Measurements from ENCODE around the gene MAP3K9.

MAP3K9 gene

DNA sequence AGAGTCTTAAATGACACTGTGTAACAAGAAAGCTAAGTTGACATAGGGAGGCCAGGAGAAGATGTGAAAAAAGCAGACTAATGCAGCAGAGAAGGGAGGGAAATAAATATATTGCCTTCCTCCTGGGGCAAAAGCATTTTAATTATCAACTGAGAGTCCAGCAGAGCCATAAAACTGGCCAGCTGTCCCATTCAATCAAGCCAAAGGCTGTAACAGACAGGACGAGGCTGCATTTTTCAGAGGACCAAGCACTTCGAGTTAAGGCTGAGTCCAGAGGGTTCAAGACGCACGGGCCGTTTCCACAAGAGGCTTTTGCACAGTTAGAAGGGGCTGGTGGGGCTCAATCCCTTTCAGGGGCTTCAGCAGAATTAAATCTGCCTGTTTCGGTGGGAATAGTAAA, 20.4 kb downstream of the MAP3K9 start:
- no peak for DNase-seq (ENCODE audit: low read depth in 3 of 3)

DNA sequence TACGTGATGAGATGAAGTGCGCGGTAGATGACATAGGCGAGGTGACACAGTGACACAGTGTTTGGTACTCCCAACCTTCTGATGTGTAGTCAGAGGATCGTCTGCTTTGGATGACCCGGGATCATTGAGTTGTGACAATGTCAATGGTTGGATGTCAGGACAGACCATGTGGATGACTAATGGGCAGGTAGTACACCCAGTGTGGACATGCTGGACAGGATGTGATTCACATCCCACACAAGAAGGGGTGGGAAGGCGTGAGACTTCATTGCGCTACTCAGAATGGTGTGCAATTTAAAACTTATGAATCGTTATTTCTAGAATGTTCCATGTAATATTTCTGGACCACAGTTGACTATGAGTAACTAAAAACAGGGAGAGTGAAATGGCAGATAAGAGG, 23.8 kb downstream of the MAP3K9 start:
- no peak for DNase-seq (ENCODE audit: low read depth in 3 of 3)

DNA sequence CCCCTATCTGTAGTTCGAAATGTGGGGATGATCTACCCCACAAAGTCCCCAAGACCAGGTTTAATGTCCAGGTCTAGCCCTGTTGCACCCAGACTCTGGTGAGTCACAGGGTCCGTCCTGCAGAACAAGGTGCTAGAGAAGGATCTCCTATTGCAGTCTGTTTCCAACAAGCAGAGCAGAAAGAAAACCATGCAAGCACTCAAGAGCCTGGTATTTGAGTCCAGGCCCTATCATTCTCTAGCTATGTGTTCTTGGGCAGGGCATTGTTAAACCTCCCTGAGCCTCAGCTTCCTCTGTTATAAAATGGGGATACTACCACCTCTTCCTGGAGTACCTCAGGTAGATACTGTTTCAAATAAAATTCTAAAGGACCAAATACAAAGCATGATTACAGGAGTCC, 24.4 kb downstream of the MAP3K9 start:
- no peak for DNase-seq (ENCODE audit: low read depth in 3 of 3)

DNA sequence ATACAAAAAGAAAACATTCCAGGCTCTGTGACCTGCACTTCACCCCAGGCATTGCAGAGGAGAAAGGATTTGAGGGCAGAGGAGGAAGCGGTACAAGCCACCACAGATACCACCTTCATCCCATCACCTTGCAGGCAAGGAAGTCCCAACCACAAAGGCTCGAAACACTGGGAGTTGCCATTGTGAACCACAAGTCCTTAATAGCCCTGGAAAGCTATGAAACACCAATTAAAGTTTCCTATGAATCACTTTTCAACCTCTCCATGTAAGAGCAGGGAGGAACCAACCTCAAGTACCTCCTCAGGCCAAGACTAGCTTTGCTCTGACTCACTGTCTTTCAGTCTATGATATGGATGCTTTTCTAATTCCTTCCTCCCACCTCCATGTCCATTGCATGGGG, 27.0 kb downstream of the MAP3K9 start:
- peak in 1 of 3 donors; percentile 14 for DNase-seq (ENCODE audit: low read depth in 3 of 3)

DNA sequence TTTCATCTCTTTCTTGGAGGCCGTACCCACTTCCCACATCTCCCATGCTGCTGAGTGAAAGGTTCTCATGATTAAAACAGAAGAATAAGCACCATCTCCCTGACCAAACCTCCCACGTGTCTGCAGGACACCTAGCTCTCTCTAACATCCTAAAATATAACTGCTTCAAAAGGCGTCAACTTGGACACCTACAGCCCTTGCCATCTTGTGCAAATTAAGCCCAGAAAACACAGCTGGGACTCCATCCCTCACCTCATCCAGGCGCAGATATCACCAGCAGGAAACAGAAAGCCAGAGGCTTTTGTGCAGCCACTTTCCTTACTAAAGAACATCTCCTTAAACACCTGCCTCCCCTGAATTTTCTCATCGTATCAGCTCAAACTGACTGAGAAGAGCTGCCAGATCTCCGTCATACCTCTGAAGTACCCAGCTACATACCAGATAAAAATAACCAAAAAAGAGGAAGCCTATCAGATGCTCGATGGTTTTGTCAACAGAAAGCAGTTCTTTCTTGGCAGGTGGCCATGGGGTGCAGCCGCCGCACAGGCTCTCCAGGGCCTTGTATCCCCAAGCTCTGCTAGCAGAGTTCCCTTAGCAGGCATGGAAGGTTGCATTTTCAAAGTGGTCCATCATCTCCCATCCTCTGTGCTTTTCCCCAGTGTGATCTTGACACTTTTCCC, 28.8 kb downstream of the MAP3K9 start:
- DNase-seq (ENCODE audit: low read depth in 3 of 3): no peak

DNA sequence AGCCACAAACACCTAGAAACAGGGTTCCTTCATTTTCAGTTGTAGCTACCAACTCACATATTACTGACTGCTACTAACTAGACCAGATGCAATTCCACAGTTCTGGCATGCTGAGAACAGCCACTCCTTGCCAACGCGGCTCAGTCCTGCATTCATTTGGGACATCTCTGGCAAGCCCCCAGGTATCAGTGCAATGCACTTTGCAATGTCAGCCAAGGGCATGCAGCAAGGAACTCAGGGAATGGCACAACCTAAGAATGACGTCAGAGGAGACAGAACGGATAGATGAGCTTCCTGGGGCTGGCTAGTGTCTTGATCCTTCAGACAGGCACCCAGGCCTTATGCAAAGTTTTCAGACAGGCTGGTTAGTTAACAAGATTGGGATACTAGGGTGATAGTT, 29.6 kb downstream of the MAP3K9 start:
- no peak for DNase-seq (ENCODE audit: low read depth in 3 of 3)

DNA sequence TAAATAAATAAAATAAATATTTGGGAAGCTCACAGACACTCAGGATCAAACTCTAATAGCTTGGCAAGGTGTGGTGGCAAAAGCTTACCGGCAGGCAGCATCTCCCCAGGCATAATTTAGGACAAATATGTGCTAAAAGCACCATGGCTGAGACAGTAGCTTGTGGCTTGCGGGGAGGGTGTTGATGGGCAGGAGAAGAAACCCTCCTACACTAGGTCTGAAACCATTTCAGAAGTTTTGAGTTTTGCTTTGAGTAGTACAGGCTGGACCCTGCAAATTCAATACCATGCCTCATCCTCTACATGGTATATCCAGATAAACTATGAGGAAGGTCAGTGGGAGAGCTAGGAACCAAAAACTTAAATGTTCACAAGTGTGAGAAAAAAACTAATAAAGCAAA, 33.1 kb downstream of the MAP3K9 start:
- no peak for DNase-seq (ENCODE audit: low read depth in 3 of 3)

DNA sequence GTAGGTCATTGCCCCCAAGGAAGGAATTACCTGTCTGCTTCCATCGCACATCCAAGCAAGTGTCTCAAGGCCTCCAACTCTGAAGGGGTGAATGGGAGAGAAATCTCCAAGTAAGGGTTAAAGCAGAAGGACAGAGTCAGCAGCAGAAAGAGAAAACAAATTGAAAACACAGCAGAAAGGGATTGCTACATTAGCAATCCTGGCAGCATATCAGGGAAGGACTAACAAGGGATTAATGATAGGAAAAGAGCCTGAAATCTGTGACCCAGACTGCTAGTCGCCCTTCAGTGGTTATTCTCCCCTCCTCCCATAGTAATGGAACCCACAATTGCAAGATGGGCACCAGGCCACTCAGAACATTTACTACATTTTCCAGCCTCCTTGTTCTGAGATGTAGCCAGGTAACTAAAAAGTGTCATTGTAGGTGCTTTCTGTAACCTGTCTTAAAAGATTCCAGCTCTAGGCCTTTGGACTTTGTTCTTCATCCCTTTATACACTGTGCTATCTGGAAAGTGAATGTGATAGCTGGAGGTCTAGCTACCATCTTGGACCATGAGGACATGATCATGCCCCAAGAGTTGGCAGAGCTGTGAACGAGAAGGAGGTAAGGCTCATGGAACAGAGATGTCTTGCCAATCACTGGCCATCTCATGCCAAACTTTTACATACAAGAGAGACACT, 36.0 kb downstream of the MAP3K9 start:
- DNase-seq (ENCODE audit: low read depth in 3 of 3): no peak

DNA sequence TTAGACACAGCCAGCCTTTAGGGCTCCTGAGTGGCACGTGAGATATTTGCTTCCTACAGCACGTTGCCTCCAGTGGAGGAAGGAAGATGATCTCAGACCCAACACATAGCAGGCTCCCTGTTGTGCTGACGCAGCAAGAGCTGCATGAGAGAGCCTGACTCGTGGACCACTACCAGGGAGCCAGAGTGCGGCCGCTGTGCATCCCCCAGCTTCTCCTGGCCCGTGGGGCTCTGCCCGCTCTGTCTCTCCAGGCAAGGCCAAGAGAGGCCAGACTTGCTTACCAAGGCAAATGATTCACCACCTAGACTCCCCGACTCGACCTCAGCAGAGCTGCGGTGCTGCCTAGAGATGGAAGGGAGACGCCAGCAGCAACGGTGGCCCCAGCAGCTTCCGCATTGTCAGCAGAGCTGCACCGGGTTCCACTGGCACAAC, 37.5 kb downstream of the MAP3K9 start:
- no peak for DNase-seq (ENCODE audit: low read depth in 3 of 3)

DNA sequence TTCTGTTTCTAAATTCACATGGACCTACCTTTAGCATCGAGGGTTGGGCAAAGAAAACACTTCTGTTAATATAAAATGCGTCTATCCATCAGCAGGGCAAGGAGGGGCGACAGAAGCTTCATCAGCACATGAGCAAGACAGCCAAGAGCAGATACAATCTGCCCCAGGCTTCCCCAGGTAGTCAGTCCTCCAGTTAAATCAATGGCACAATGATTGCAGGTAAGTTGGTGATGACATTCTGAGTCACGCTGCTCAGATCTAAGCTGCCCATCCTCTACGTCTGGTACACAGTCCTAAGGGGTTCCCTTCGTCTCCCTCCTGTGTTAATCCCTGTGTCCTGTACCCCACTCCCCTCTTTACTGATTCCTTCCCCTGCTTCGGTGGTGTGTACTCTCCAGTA, 38.8 kb downstream of the MAP3K9 start:
- DNase-seq (ENCODE audit: low read depth in 3 of 3): no peak

DNA sequence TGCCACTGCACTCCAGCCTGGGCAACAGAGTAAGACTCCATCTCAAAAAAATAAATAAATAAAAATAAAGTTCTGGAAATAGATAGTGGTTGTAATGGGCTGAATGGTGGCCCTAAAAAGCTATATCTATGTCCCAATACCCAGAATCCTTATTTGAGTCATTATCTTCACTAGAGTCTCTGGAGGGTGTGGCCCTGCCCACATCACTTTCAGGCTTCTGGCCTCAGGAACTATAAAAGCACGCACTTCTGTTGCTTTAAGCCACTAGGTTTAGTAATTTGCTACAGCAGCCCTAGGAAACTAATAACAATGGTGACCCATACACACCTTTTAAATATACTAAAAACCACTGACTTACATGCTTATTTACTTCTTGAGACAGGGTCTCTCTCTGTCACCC, 49.9 kb downstream of the MAP3K9 start:
- no peak for DNase-seq (ENCODE audit: low read depth in 3 of 3)

DNA sequence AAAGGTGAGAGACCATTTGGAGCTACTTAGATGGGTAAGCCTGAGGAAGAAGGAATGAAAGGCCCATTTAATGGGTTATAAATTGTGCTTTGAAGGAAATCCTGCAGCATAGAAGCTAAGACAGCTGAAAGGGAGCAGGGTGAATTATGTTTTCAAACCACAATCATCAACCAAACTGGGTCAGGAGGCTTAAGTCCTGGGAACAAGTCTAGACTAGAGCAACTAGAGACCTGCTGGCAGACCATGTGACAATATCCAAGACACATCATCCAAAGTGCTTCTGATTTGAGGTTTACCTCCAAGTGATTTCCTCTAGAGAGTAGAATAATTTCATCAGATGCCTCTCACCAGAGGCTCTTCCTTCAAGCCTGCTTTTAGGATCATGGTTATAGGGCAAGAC, 53.7 kb downstream of the MAP3K9 start:
- no peak for DNase-seq (ENCODE audit: low read depth in 3 of 3)

DNA sequence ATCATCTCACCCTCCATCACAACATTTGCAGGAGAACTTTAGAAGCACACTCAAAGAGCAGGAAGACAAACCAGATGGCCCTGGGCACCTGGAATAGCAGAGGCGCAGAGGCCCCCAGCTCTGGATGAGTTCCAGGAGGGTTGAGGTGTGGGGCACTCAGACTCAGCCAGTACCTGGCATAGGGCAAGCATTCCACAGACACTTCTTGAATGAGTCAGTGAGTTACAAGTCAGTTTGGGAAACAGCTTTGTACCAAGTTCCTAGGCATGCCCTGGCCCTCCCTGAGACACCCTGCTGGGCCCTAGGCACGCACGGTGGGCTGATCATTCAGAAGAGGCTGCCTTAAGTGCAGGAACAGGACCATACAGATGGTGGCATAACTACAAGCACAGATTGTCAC, 54.3 kb downstream of the MAP3K9 start:
- DNase-seq (ENCODE audit: low read depth in 3 of 3): no peak

DNA sequence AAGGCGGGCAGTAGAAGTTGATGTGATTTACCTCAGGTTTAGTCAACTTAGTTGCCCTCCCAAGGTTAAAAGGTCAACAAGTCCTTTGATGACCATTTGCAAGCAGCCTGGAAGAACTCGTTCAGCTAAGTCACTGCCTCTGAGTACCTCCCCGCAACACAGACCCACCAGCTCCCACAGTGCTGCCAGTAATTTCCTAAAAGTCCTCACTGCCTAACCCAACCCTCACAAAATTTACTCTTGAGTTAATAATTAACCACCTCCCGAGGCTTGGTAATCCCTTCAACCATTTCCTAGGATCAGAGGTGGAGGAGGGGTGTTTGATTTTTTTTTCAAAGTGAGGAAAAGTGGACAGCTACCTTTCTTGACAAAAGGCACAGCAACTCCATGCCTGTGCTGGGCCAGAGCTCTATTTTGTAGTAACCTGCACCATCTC, 55.8 kb downstream of the MAP3K9 start:
- DNase-seq (ENCODE audit: low read depth in 3 of 3): no peak

DNA sequence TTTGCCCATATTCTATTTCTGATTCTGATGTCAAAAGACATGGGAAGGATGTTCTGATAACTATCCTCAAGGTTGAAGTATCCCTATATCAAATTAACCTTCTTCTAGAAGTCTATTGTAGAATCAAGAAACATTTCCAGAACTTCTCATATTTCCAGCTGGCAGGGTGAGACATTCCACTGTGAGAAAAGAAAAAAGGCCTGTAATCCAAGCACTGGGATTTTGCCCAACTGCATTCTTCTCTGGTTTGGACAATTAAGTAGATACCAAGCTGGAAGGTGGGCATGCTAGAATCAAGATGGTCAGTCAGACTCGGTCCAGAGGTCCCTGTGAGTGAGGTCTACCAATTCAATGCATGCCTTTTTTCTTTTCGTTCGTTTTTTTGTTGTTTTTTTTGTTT, 60.9 kb downstream of the MAP3K9 start:
- DNase-seq (ENCODE audit: low read depth in 3 of 3): no peak

DNA sequence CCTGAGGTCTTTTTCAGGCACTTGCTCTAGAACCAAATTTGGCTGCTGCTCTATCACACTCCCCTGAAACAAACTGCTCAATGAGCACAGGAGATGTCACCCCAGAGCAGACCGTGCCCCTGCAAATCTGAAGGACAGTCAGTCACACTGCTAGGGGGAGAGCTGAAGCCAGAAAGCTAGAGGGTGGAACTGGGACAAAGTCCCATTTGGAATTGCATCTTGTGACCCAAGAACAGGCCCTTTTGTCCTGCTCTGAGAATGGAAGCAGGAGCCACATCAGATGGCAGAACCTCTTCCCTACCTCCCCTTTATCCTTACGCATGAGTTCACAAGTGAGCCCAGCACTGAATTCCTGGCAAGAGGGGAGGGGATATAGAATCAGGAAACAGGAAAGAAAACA, 64.7 kb downstream of the MAP3K9 start:
- DNase-seq (ENCODE audit: low read depth in 3 of 3): no peak

DNA sequence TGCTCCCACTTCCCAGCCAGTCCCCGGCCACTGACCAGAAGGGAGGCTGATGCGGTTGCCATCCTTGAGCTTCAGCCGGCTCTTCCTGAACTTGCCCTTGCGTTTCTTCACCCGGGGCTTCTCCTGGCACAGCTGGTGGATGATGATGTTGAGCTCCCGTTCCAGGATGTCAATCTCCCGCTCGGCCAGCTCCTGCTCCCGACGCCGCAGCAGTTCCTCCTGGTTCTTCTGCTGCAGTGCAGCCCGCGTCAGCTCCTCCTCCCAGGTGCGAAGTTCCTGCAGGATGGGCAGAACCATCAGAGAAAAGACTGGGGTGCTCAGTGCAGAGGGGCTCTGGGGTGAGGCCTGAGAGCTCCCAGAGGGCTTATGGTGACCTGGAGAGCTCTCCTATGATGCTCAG, 67.0 kb downstream of the MAP3K9 start:
- DNase-seq (ENCODE audit: low read depth in 3 of 3): no peak

DNA sequence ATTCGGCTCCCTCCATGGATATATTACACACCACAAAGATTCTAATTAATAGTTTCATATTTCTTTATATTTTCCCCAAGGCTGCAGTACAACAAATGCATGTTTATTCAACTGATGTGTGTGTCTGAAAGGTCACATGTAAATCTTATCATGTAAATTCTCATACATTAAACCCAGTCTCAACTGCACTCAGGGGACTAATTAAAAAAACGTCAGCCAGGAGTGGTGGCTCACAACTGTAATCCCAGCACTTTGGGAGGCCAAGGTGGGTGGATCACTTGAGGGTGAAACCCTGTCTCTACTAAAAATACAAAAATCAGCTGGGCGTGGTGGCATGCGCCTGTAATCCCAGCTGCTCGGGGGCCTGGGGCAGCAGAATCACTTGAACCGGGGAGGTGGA, 67.8 kb downstream of the MAP3K9 start:
- no peak for DNase-seq (ENCODE audit: low read depth in 3 of 3)

DNA sequence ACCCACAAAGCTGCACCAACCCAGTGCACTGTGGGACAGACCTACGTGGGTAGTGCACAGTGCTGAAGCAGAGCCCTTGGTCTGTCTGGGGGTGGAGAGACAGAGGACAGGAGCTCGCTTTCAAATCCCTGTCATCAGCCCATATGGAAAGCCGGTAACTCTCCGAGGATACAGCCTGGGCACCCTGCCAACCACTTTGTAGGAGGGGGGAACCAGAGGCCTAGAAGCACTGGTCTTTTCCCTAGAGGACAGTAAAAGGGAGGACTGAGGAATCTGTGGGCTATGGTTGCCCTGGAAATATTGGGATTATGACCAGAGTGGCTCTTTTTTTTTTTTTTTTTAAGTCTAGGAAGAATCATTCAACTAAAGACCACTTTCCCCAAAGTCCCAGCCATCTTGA, 74.3 kb downstream of the MAP3K9 start:
- DNase-seq (ENCODE audit: low read depth in 3 of 3): no peak

DNA sequence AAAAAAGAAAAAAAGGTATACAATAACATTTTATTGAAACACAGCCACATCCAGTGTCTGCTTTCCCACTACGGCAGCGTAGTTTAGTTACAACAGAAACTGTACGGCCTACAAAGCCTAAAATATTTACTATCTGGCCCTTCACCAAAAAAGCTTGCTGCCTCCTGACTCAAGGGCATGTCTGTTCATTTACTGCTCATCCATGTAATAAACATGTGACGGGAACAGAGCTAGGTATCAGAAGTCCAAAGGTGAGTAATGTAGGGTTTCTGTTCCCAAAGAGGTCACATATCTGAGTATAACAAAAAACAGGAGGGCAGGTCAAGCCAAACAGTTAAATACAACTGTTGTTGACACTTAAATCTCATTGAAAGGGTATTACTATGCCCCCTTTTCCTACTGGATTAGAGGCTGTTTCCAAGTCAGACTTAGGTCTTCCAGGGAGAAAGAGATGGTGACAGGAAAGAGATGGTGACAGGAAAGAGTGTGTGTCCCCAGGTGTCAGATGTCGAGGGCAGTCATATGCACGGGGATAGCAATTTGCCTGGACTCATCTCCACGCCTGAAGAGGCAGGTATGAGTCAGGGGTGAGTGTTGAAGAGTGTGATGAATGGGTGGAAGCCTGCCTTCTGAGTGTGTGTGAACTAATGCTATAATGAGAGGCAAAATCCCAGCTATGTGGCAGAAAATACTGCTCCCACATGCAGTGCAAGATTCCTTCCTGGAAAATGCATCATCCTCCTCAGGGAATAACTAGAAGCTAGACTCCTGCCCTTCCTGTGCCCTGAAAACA, 77.7 kb downstream of the MAP3K9 start:
- DNase-seq (ENCODE audit: low read depth in 3 of 3): no peak

DNA sequence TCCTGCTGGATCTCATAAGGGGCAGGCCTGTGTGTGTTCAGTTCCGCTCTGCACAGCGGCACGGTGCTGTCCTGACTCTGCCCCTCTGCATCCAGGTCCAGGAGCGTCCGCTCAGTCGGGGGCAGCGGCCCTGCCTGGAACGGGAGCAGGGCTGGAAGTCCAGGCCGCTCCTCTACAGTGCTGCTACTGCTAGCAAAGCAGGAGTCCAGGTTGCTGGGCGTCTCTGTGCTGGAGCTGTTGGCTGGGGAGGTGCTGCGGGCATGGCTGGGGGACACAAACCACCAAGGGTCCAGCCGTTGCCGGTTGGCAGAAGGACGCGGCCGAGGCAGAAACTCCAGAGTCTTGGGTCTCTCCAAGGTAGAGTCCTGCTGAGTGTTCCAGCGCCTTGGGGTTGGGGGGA, 78.9 kb downstream of the MAP3K9 start:
- DNase-seq (ENCODE audit: low read depth in 3 of 3): no peak

DNA sequence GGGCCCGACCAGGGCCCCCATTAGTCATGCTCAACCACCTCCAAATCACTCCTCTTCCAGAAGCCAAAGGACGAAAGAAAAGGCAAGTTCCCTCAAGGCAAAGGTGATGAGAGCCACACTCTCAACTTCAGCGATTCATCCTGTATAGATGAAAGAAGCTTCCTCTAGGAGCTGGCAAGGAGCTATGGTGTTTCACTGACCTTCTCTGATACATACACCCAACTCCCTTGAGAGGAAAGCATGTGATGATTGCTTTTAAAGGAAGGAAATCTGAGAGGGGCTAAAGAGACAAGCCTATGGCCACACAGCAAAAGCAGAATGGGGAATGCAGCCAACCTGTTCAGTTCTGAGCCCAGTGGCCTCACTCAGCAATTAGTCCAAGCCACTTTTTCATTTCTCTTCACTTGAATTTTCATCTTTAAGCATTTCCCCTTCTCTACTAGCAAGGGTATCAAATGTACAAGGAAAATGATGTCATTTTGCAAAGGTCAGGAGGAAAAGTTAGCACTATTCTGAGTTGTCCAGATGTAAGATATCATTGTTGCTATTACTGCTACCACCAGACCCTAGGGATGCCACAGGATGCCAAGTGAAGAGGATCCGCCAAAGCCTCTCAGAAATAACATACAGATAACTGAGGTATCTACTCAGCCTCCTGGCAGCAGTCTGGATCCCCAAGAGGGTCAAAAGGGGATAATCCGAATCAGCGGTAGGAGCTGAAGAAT, 82.5 kb downstream of the MAP3K9 start:
- no peak for DNase-seq (ENCODE audit: low read depth in 3 of 3)
